Cerebellar nuclear complex (tissue), 1 donor: ENCODE data around the gene ULK4.

Source experiments
- DNase-seq, 2 experiments: peaks; one replicate each; lab custom pipeline; 2025; lab: John Stamatoyannopoulos, UW

The ULK4 gene

GRCh38 chr3:41260063-41260450 lies 701.8 kb downstream of the ULK4 start:
- no peak for DNase-seq

DNA sequence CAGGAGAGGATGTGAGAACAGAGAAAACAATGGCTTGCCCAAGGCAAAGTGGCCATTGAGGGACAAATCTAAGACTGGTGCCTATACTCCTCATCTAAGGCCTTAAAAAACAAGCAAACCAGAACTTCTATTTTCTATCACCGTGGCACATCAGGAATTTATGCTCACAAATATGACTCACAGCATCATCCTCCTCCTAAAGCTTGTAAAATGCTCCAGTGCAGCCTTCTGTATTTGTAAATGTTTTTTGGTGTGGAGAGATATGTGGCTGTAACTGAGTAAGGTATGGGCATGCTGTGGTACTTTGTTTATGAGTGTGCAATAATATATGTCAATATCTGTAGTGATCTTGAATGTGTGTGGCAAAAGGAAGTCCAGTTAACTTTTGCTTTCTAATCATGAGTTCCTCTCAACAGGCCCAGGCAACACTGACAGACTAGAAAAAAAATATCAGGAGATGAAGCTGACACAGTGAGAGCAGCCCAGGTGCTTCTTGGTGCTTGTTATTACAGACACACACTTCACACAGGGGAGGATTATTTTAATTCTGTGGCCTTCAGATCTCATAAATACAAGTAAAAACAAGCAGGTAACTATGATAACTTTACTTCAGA lies 702.3 kb downstream of the ULK4 start:
- no peak for DNase-seq

GRCh38 chr3:41258239-41258800 lies 703.6 kb downstream of the ULK4 start:
- DNase-seq: no peak

GRCh38 chr3:41251593-41251992 lies 710.3 kb downstream of the ULK4 start:
- no peak for DNase-seq

GRCh38 chr3:41250825-41251224 lies 711.1 kb downstream of the ULK4 start:
- no peak for DNase-seq

DNA sequence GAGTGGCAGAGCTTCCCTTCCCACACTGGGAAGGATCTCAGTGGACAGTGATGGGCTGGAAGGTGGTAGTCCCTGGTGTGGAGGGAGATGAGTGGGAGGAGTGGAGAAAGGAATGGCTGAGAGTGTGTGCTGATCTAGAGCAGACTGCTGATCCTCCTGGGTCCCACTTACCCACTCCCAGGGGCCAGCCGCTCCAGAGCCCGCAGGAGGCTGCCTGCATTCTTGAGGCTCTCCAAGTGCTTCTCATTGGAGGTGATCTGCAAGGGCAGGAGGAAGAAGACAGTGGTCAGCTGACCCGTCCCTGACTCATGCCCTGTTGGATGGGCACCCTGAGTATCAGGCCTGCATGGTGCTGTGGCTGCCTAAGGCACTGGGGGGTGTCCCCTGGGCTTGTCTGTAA lies 712.6 kb downstream of the ULK4 start:
- DNase-seq: no peak

GRCh38 chr3:41248525-41248924 lies 713.4 kb downstream of the ULK4 start:
- DNase-seq: no peak

DNA sequence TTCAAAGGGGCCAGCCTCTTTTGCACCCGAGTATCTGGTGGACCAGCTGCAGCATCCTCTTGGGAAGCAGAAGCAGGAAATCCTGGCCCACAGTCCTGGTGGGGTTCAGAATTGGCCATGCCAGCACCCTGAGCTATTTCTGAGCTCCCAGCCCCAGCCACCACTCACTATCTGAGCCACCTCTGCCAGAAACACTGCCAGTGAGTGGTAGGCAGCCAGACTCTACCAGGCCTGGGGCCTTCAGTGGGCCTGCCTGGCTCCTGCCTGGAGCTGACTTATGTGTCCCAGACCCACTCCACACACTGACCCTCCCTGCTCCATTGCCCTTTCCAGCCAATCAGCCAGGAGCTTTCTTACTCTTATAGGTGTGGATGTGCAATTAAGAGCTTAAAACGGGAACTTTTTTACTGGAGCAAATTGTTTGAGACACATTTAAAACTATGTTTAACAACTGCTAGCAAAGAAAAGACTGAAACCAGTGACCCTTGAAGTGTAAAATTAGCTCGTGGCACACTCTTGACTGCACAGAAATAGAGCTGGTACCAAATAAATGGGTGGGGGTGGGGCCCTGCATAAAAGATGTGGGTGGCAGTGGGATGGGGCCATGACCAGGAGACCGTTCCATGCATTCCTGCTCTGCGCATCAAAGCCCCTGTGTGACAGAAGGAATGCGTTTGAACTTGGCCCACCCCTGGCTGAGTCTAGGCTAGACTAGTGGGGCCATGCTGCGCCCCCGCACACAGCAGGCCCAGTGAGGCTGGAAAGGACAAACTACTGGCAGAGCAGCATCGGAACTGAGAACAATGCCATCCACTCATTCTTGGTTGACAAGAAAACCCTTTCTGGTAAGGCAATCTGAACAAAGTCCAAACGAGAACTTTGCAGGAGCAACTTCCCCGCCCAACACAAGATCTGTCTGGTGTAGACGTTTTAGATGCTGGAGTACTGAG lies 714.6 kb downstream of the ULK4 start:
- DNase-seq: no peak

- DNase-seq: no peak
Measured at GRCh38 chr3:41244620-41245336, 717.1 kb downstream of the ULK4 start.

DNA sequence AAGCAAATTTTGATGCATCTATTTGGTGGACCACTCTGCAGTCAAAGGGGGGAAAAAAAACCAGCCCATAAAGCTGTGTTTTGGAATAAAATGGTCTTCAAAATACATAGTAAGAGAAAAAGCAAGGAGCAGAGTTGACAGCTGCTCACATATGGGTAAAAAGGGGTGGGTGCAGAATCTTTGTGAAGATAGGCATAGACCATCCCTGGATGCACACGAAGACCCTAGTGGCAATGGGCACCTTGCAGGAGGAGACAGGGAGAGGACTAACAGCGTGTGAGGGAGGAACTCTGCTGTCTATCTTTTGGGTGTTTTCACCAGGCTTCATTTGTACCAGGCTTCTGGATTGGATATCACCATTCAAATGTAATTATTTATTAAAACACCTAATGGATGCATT lies 718.7 kb downstream of the ULK4 start:
- no peak for DNase-seq

DNA sequence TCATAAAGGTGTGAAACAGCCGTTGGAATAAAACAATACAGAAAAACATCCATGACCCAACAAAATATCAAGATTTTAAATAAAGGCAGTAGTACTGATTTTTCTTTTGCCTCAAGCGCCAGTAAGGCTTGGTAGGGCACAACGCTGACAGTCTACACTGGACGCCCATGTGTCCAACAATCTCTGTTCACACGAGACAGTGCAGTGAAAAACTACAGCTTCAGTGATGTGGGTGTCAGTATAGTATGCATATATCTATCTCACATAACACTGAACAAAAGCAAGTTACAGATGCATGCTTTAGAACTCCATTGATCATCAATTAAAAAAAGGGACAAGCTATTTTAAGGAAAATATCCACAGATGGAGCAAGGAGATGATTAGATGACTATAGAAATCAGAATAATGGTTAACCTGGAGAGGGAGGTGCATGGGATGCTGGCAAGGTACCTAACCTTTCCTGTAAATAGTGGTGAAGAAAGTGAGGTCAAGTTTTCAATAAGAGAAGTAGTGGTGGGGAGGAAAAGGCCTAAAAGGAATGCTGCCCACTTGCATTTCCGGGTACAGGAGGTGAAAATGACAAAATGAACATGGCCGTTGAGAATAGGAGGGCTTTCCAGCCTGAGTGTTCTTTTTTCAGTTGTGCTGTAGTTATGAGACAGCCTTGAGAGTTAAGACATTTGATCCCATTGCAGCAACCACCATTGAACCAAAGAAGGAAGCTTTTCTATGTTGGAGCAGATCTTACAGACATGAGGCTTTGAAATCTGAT lies 719.9 kb downstream of the ULK4 start:
- DNase-seq: no peak

- no peak for DNase-seq
Measured at GRCh38 chr3:41241161-41241560, 720.7 kb downstream of the ULK4 start.

GRCh38 chr3:41239587-41239986 lies 722.3 kb downstream of the ULK4 start:
- no peak for DNase-seq

DNA sequence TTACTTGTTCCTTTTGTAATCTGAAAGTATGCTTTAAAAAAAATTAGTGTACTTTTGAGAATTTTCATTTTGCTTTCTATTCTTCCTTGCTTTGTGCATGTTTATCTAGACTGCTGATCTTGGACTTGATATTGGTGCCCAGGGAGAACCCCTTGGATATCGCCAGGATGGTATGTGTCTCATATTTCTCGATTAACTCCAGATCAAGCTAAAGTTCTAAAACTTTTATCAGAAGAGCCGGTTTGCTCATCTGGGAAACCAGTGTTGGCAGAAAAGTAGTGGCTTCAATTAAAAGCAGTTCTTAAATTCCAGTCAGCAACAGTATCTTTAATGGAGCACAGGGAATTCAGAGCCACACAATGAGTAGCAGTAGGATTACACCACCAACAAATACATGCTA lies 724.0 kb downstream of the ULK4 start:
- no peak for DNase-seq

DNA sequence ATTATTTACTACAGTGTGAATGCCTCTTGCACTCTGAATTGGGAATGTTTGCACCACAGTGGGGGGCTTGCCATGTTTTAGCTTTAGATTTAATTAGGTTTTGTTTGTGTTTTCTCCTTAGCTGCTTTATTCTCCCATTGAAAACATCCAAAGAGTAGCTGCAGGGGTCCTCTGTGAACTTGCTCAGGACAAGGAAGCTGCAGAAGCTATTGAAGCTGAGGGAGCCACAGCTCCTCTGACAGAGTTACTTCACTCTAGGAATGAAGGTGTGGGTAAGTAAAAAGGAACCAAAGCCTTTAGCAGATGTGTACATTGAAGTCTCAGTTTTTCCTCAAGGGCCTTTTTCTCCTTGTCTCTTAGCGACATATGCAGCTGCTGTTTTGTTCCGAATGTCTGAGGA lies 725.7 kb downstream of the ULK4 start:
- no peak for DNase-seq

- no peak for DNase-seq
Measured at GRCh38 chr3:41234823-41235721, 726.8 kb downstream of the ULK4 start.

GRCh38 chr3:41224120-41224806 lies 737.6 kb downstream of the ULK4 start:
- DNase-seq: no peak

DNA sequence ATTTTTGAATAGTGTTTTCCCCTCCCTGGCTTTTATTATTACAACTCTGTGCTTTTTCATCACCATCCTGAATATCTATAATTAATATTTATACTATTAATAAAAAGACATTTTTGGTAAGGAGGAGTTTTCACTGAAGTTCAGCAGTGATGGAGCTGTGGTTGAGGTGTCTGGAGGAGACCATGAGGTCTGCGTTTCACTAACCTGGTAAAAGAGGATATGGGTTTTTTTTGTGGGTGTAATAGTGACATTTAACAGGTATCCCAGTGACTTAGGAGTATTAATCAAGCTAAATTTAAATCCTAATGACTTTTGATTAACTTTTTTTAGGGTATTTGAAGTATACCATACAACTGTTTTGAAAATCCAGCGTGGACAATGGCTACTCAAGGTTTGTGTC lies 738.2 kb downstream of the ULK4 start:
- no peak for DNase-seq

- no peak for DNase-seq
Measured at GRCh38 chr3:41223078-41223477, 738.8 kb downstream of the ULK4 start.

DNA sequence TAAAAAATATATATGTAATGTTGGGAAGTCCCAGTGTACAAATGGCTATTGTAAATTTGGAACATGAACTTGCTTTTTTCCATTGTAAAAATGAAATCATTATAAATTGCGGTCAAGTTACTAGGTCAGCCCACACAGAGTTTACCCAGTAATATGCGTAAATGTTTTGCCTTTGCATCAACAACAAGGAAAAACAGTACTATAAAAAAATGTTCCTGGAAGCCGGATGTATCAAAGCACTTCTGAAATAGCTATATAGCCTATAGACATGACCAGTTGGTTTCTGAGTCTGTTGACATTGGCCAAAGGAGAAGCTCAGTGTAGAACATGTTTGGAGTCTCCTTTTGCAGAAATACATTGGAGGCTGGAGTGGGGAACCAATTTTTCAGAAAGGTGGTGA lies 739.4 kb downstream of the ULK4 start:
- DNase-seq: no peak
